Measurements from ENCODE around the gene KIF5C. TPM values are rescaled to one million over a fixed set of nuclear protein-coding genes. Genes with fewer than 3 reads are reported as not detected.

The KIF5C gene
- total RNA-seq, 8 experiments from 2014 or later = 0.31 to 271 (median 222) TPM

DNA sequence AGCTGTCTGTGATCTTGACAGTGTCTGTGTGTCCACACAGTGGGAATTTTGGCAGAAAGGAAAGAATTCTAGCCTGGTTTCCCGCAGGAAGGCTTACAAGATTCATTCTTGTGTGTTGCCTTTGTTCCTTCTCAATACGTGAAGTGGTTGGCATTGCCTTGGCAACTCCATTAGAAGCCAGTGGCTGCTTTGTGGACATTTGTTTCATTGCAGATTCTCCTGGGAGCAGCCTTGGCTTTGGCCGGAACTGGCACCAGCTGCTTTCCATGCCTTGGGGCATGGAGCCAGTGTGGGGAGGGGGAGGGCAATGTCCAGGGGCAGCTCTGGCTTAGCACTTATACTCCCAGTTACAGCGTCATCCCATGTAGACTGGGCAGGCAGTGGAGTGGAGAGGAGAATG, 39.4 kb downstream of the KIF5C start:
- peaks cover 2 to 10% of the 10 kb centered on the region in 2 donors for H3K4me1 ChIP-seq (replicated peaks in 1 of 2)
- ATAC-seq (replicated peaks in 6 of 8) = peak in 4 of 8 experiments; percentile 37 to 93 (median 90)
- in situ Hi-C loops (cut with MboI; ENCODE audit: low pct_unique_long_range_greater_than_20kb in 2 of 9, low sequenced_read_pairs in 9 of 9, unreplicated experiment in 9 of 9) = no loop called here
- WGBS, 10 experiments = 0 to 94% (median 60%) methylated on average over 1 to 3 of the region's 4 CpGs; no CpG with 5 or more reads in 3 of the 10 experiments
- H3K27ac ChIP-seq = peak overlapping the region in 1 of 2 donors; percentile 13
- H3K4me3 ChIP-seq = no peak overlapping the region

DNA sequence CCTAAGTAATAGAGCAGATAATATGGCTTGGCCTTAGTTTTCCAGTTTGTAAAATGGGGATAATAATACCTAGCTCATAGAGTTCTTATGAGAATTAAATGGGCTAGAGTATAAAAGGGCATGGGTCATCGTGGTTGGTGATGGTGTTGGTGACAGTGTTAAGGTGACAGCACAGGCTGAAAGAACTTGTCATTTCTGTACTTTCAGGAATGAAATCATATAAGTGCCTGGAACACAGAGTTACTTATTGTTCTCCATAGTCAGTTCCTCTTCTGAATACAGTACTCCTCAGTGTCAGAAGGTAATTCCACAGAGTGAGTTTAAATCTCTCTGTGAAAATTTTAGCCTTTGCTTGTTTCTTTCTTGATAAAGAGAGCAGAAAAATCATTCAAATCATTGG, 42.4 kb downstream of the KIF5C start:
- no peak overlapping the region for H3K27ac ChIP-seq

DNA sequence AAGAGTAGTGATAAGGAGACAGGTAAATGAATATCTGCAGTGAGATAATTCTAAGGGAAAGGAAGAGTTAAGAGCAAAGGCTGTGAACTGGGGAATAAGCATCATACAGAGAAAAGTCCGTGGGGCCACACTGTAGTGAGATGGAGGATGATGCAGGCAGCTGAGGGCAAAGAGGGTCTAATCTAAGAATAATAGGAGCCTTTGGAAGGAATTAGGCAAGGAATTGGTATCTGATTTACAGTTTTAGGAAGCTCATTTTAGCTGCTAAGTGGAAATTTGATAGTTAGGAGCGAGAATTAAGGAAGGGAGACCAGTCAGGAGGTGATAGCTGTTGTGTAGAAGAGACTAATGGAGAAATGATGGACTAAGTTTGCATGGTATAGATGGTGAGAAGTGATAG, 43.5 kb downstream of the KIF5C start:
- Histone ChIP-seq H3K4me3 (no peak overlapping the region), H3K4me1 (replicated peaks in 1 of 2) (peaks cover 15 to 43% of the 10 kb centered on the region in 2 donors), H3K27ac (no peak overlapping the region)
- ATAC-seq (replicated peaks in 6 of 8) = no peak
- in situ Hi-C loops (cut with MboI; ENCODE audit: low pct_unique_long_range_greater_than_20kb in 2 of 9, low sequenced_read_pairs in 9 of 9, unreplicated experiment in 9 of 9) = no loop called here
- WGBS, 10 experiments = 6 to 100% (median 88%) methylated on average over 1 to 2 of the region's 2 CpGs; no CpG with 5 or more reads in 1 of the 10 experiments

More for the DNA sequence above, 42.4 kb downstream of the KIF5C start:
- Histone ChIP-seq H3K4me1 (replicated peaks in 1 of 2) (peaks cover 10 to 32% of the 10 kb centered on the region in 2 donors), H3K4me3 (no peak overlapping the region)
- ATAC-seq (replicated peaks in 6 of 8) = no peak
- in situ Hi-C loops (cut with MboI; ENCODE audit: low pct_unique_long_range_greater_than_20kb in 2 of 9, low sequenced_read_pairs in 9 of 9, unreplicated experiment in 9 of 9) = no loop called here
- 0 to 100% (median 100%) methylated on average over 1 of the region's 1 CpG; no CpG with 5 or more reads in 3 of the 10 experiments for WGBS, 10 experiments

- peak overlapping the region in 1 of 2 donors; percentile 15 for H3K27ac ChIP-seq
- no peak overlapping the region for H3K4me3 ChIP-seq
- H3K4me1 ChIP-seq (replicated peaks in 1 of 2) = peaks cover 7 to 46% of the 10 kb centered on the region in 2 donors
- in situ Hi-C loops (cut with MboI; ENCODE audit: low pct_unique_long_range_greater_than_20kb in 2 of 9, low sequenced_read_pairs in 9 of 9, unreplicated experiment in 9 of 9) = no loop called here
- ATAC-seq (replicated peaks in 6 of 8) = peak in 5 of 8 experiments; percentile 42 to 83 (median 74)
- 14 to 100% (median 100%) methylated on average over 1 of the region's 1 CpG; no CpG with 5 or more reads in 6 of the 10 experiments for WGBS, 10 experiments
These were observed 45.5 kb downstream of the KIF5C start for GRCh38 chr2:148920559-148920958.

DNA sequence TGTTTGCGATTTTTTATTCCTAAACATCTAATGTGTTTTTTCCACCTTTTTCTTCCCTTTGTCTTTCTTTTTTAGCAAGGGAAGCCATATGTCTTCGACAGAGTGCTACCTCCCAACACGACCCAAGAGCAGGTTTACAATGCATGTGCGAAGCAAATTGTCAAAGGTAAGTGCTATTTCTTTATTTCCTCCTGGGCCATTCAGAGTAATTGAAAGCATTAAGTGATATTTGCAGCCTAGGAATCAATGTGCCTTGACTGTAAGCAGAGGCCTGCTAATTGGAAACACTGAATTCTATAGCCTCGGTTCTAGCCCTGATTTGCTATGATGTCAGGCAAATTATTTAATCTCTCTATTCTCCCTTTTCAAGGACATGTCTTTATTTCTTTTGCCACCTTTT, 47.0 kb downstream of the KIF5C start:
- in situ Hi-C loops (cut with MboI; ENCODE audit: low pct_unique_long_range_greater_than_20kb in 2 of 9, low sequenced_read_pairs in 9 of 9, unreplicated experiment in 9 of 9) = no loop called here
- ATAC-seq (replicated peaks in 6 of 8) = no peak
- Histone ChIP-seq H3K4me1 (replicated peaks in 1 of 2) (peaks cover 9 to 46% of the 10 kb centered on the region in 2 donors), H3K4me3 (no peak overlapping the region), H3K27ac (peak overlapping the region in 1 of 2 donors; percentile 7)
- 55 to 96% (median 81%) methylated on average over 2 to 5 of the region's 5 CpGs for WGBS, 10 experiments

DNA sequence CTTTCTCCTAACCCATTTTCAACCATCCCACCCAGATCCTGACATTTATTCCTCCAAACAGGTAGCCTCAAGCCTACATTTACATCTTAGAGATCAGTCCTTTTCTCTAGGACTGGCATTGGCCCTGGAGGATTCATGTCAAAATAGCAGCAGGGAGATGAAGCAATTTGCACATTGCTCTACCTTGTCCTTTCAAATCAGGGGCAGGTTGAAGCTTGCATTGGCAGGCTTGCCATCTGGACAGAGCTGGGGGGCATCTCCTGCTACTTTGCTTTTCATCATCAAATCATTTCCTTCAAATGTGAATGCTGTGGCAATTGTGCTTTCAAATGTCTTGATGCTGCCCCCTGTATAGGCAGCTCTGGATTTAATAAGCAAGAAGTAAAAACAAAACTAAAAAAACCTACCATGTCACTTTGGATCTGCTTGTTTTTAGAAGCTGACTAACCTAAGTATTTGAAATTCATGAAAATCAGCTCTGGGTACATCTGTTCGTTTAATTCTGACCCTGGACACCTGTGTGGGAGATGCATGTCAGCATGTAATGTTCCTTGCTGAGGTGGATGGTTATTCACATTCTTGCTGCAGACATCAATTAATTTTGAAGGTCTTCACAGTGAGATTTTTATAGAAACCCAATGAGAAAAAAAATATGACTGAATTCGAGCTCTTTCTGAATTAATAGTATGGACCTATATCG, 47.9 kb downstream of the KIF5C start:
- H3K4me1 ChIP-seq (replicated peaks in 1 of 2) = peaks cover 13 to 49% of the 10 kb centered on the region in 2 donors
- H3K4me3 ChIP-seq = no peak overlapping the region
- ATAC-seq (replicated peaks in 6 of 8) = no peak
- H3K27ac ChIP-seq = peak overlapping the region in 1 of 2 donors; percentile 44
- in situ Hi-C loops (cut with MboI; ENCODE audit: low pct_unique_long_range_greater_than_20kb in 2 of 9, low sequenced_read_pairs in 9 of 9, unreplicated experiment in 9 of 9) = no loop called here
- 13 to 93% (median 52%) methylated on average over 1 to 3 of the region's 3 CpGs for WGBS, 10 experiments

DNA sequence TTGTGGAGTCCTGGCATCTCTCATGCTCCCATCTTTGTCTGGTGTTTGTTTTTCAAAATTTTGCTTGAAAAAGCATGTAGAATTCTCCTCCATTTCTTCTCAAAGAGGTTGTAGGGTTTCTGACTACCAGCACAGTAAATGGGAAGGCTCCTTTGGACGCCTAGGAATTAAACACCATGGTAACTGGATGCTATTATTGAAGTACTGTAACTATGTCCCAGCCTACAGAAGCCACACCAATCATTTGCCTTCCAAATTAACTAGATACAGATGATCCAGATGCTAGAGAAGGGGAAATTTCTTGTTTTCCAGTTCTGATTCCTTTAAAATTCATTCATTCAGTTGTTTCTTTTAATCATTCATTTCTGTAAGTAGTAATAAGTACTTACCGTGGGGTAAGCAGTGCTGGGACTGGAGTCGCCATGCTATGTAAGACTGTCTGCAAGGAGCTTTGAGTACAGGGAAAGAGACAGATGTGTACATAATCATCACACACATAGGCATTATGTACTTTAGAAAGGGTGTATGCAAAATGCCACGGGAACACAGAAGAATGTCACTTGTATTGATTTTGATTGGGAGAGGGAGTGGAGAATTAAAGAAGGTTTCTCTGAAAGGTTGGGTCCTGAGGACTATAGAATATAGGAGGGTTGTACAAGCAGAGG, 49.6 kb downstream of the KIF5C start:
- in situ Hi-C loops (cut with MboI; ENCODE audit: low pct_unique_long_range_greater_than_20kb in 2 of 9, low sequenced_read_pairs in 9 of 9, unreplicated experiment in 9 of 9) = no loop called here
- WGBS, 10 experiments = 0 to 100% (median 78%) methylated on average over 1 to 4 of the region's 4 CpGs
- Histone ChIP-seq H3K27ac (no peak overlapping the region), H3K4me1 (replicated peaks in 1 of 2) (peaks cover 19 to 55% of the 10 kb centered on the region in 2 donors), H3K4me3 (no peak overlapping the region)
- peak in 3 of 8 experiments; percentile 68 to 82 (median 81) for ATAC-seq (replicated peaks in 6 of 8)

GRCh38 chr2:148926291-148926961, 51.4 kb downstream of the KIF5C start:
- WGBS, 10 experiments = 41 to 80% (median 70%) methylated on average over 1 to 16 of the region's 33 CpGs
- peak in 1 of 8 experiments; percentile 36 for ATAC-seq (replicated peaks in 6 of 8)
- Histone ChIP-seq H3K4me3 (no peak overlapping the region), H3K4me1 (replicated peaks in 1 of 2) (peaks cover 23 to 51% of the 10 kb centered on the region in 2 donors), H3K27ac (no peak overlapping the region)
- in situ Hi-C loops (cut with MboI; ENCODE audit: low pct_unique_long_range_greater_than_20kb in 2 of 9, low sequenced_read_pairs in 9 of 9, unreplicated experiment in 9 of 9) = no loop called here

DNA sequence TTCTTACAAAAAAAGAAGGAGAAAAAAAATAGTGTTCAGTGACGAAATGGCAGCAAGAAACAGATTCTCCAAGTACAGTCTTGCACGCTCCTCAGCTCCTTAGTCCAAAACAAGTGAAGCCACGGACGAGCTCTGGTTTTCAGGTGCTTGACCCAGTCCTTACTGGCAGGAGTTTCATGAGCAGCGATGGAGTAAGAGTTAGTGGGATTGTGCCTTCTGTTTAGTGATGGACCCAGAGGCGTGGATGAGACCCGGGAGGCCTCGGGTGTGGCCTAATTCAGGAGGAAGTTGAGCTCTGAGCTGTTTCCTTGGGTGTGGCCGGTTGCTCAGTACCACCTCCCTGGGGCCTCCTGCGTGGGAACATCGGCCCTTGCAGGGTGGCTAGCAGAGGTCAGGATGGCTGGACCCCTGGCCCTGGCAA, 52.0 kb downstream of the KIF5C start:
- ATAC-seq (replicated peaks in 6 of 8) = peak in 3 of 8 experiments; percentile 71 to 80 (median 75)
- in situ Hi-C loops (cut with MboI; ENCODE audit: low pct_unique_long_range_greater_than_20kb in 2 of 9, low sequenced_read_pairs in 9 of 9, unreplicated experiment in 9 of 9) = no loop called here
- WGBS, 10 experiments = 50 to 91% (median 88%) methylated on average over 2 to 10 of the region's 11 CpGs; no CpG with 5 or more reads in 3 of the 10 experiments
- no peak overlapping the region for H3K4me3 ChIP-seq
- H3K4me1 ChIP-seq (replicated peaks in 1 of 2) = peaks cover 26 to 50% of the 10 kb centered on the region in 2 donors
- no peak overlapping the region for H3K27ac ChIP-seq

GRCh38 chr2:148928395-148928794, 53.4 kb downstream of the KIF5C start:
- no peak overlapping the region for H3K4me3 ChIP-seq
- peaks cover 29 to 43% of the 10 kb centered on the region in 2 donors for H3K4me1 ChIP-seq (replicated peaks in 1 of 2)
- in situ Hi-C loops (cut with MboI; ENCODE audit: low pct_unique_long_range_greater_than_20kb in 2 of 9, low sequenced_read_pairs in 9 of 9, unreplicated experiment in 9 of 9) = no loop called here
- ATAC-seq (replicated peaks in 6 of 8) = peak in 2 of 8 experiments; percentile 36 to 59
- 20 to 100% (median 54%) methylated on average over 1 to 3 of the region's 3 CpGs; no CpG with 5 or more reads in 6 of the 10 experiments for WGBS, 10 experiments
- H3K27ac ChIP-seq = no peak overlapping the region

DNA sequence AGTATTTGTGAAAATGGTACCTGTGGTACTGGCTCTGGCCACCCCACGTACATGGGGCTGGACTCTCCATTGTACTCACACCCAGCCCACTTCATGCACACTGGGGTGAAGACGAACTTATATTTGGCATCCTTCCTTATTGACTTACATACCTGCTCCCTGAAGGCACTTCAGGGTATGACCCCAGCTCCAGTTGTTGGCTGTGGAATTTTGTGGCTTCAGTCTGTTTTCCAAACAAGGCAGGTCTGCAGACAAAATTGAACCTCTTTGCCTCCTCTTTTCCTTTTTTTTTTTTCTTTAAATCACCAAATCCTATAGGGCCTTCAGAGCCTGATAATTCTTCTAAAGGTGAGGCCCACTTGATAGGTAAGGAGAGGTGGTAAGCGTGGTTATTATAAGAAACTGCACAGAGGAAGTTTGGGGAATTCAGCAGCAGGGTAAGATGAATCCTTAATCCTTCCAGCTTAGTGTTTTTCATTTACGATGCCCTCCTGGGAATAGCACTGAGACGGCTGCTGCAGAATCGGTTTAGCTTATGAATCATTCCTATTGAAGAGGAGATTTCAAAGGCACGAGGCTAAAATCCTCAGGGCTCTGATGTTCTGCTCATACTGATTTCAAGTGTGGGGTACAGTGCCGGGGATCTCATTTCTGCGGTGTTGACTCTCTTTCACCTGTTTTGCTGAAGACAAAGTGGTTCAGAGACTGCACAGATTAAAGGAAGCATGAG, 55.2 kb downstream of the KIF5C start:
- H3K27ac ChIP-seq = no peak overlapping the region
- WGBS, 10 experiments = 28 to 86% (median 49%) methylated on average over 2 to 9 of the region's 9 CpGs; no CpG with 5 or more reads in 2 of the 10 experiments
- in situ Hi-C loops (cut with MboI; ENCODE audit: low pct_unique_long_range_greater_than_20kb in 2 of 9, low sequenced_read_pairs in 9 of 9, unreplicated experiment in 9 of 9) = no loop called here
- peaks cover 26 to 40% of the 10 kb centered on the region in 2 donors for H3K4me1 ChIP-seq (replicated peaks in 1 of 2)
- H3K4me3 ChIP-seq = no peak overlapping the region
- peak in 5 of 8 experiments; percentile 9 to 80 (median 58) for ATAC-seq (replicated peaks in 6 of 8)

DNA sequence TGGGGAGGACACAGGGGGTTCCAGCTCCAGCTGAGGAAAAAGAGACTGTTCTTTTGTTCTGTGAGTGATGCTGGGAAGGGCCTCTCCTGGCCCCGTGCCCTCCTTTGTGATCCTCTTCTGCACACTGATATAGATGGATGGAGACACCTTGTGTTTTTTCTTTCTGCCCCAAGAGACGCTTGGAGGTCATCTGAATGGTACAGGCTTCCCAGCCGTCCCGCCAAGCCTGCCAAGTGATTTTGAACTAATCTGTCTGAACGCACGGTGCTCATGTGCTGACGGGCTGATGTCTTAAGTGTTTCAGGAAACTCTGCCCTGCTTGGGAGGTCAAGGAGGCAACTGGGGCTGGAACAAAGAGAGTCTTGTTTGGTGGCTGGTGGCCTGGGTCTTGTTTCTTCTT, 57.5 kb downstream of the KIF5C start:
- ATAC-seq (replicated peaks in 6 of 8) = peak in 5 of 8 experiments; percentile 12 to 29 (median 21)
- in situ Hi-C loops (cut with MboI; ENCODE audit: low pct_unique_long_range_greater_than_20kb in 2 of 9, low sequenced_read_pairs in 9 of 9, unreplicated experiment in 9 of 9) = no loop called here
- no peak overlapping the region for H3K4me3 ChIP-seq
- peaks cover 23 to 36% of the 10 kb centered on the region in 2 donors for H3K4me1 ChIP-seq (replicated peaks in 1 of 2)
- 27 to 80% (median 46%) methylated on average over 1 to 6 of the region's 7 CpGs; no CpG with 5 or more reads in 2 of the 10 experiments for WGBS, 10 experiments
- peak overlapping the region in 1 of 2 donors; percentile 37 for H3K27ac ChIP-seq
